HCT116 (cell line): ENCODE results near the gene UBASH3B. TPM values are rescaled to one million over a fixed set of nuclear protein-coding genes. Genes with fewer than 3 reads are reported as not detected.

Source experiments
- ATAC-seq: fragments of 200-7000 bp; cut with Tn5 transposase; 2 replicates; pipeline ENCODE4 v1.9.1; 2020; ENCODE audit warnings: mild to moderate bottlenecking, moderate library complexity
- BruUV-seq: library from RNA; stranded (reverse); fragments of 400-500 nt; replicated peaks from 2 replicates; lab custom pipeline; 2021; lab: Mats Ljungman, UMichigan
- CTCF ChIA-PET: fragments of 300-600 bp; sonication (Branson Sonifier 250); formaldehyde crosslinking; loops from one replicate; lab custom pipeline; 2021; ENCODE audit warnings: antibody characterized with exemption; lab: Charles Lee
- POLR2A ChIA-PET: fragments of 300-600, 350-600 bp; sonication (Branson Sonifier 250); formaldehyde crosslinking; loops from one replicate; lab custom pipeline; 2021; ENCODE audit warnings: antibody characterized with exemption; lab: Charles Lee
- RAD21 ChIA-PET, 2 experiments: fragments of 300-600 bp; sonication (Branson Sonifier 250); formaldehyde crosslinking; loops; one replicate each; lab custom pipeline; 2023; ENCODE audit warnings: low total read pairs in 2 of 2; ENCODE audit not compliant: uncharacterized antibody in 2 of 2, unreplicated experiment in 2 of 2, low non-redundant PET in 1 of 2; lab: Charles Lee
- DNase-seq: peaks from one replicate; pipeline ENCODE4 v3.0.0-alpha.2; 2010; ENCODE audit warnings: low read depth, low spot score
- H2AFZ ChIP-seq: fragments of 200-600 bp; shearing (Covaris generic), sonication (generic); 2 replicates; pipeline ENCODE4 v1.6.1; 2017; ENCODE audit warnings: low read depth, mixed run types, mixed read lengths, antibody characterized with exemption, low read length; ENCODE audit not compliant: poor library complexity, severe bottlenecking
- H3K27ac ChIP-seq: 2 replicates; pipeline ENCODE4 v1.5.1; 2012; ENCODE audit warnings: low read depth, low read length
- H3K27me3 ChIP-seq: fragments of 200-600 bp; sonication (generic); 2 replicates; pipeline ENCODE4 v1.6.1; 2016; ENCODE audit warnings: mixed run types, low read length, mixed read lengths; ENCODE audit not compliant: insufficient read depth
- H3K36me3 ChIP-seq, 2 experiments: fragments of 200-500 bp in 1 of 2; fragments of 200-600 bp in 1 of 2; sonication (Bioruptor generic) in 1 of 2; sonication (generic) in 1 of 2; 2 replicates each; pipeline versions ENCODE4 v1.5.1 to v1.6.1; 2014 to 2016; ENCODE audit warnings: low read length in 2 of 2, inconsistent platforms in 1 of 2, mixed read lengths in 1 of 2, mixed run types in 1 of 2; ENCODE audit not compliant: insufficient read depth in 2 of 2, control insufficient read depth in 1 of 2
- H3K4me1 ChIP-seq, 2 experiments: fragments of 200-600 bp in 1 of 2; sonication (generic) in 1 of 2; 2 replicates each; pipeline versions ENCODE4 v1.5.1 to v1.6.1; 2012 to 2017; ENCODE audit warnings: low read length in 2 of 2, inconsistent platforms in 1 of 2, mild to moderate bottlenecking in 1 of 2, mixed read lengths in 1 of 2, mixed run types in 1 of 2, moderate library complexity in 1 of 2; ENCODE audit not compliant: insufficient read depth in 2 of 2, control insufficient read depth in 1 of 2
- H3K4me2 ChIP-seq: fragments of 200-600 bp; sonication (generic); 2 replicates; pipeline ENCODE4 v1.6.1; 2017; ENCODE audit warnings: mixed run types, low read length, mixed read lengths
- H3K4me3 ChIP-seq, 2 experiments: fragments of 200-600 bp in 1 of 2; sonication (generic) in 1 of 2; replicated peaks in 1 of 2; 2 replicates each; pipeline ENCODE4 v1.5.1; 2011 to 2016; ENCODE audit warnings: low read length in 2 of 2, control low read depth in 1 of 2, low read depth in 1 of 2, mild to moderate bottlenecking in 1 of 2, mixed read lengths in 1 of 2, mixed run types in 1 of 2
- H3K79me2 ChIP-seq: fragments of 200-600 bp; sonication (generic); 2 replicates; pipeline ENCODE4 v1.6.1; 2017; ENCODE audit warnings: mild to moderate bottlenecking, mixed run types, low read length, moderate library complexity, mixed read lengths; ENCODE audit not compliant: insufficient read depth
- H3K9ac ChIP-seq: fragments of 200-600 bp; sonication (generic); 2 replicates; pipeline ENCODE4 v1.6.1; 2016; ENCODE audit warnings: low read length, mixed read lengths
- H3K9me2 ChIP-seq: fragments of 200-600 bp; sonication (generic), shearing (Covaris generic); 2 replicates; pipeline ENCODE4 v1.6.1; 2017; ENCODE audit warnings: mixed run types, mild to moderate bottlenecking, moderate library complexity; ENCODE audit not compliant: insufficient read depth
- H3K9me3 ChIP-seq, 2 experiments: fragments of 200-500 bp in 1 of 2; fragments of 200-600 bp in 1 of 2; sonication (Bioruptor generic) in 1 of 2; sonication (generic) in 1 of 2; 2 replicates each; pipeline ENCODE4 v1.6.1; 2014 to 2017; ENCODE audit warnings: low read length in 2 of 2, mixed read lengths in 2 of 2, inconsistent platforms in 1 of 2, low read depth in 1 of 2, mild to moderate bottlenecking in 1 of 2, mixed run types in 1 of 2, moderate library complexity in 1 of 2; ENCODE audit not compliant: control insufficient read depth in 1 of 2, insufficient read depth in 1 of 2
- H4K20me1 ChIP-seq: fragments of 200-600 bp; sonication (generic), shearing (Covaris generic); 2 replicates; pipeline ENCODE4 v1.6.1; 2017; ENCODE audit warnings: mixed run types, mild to moderate bottlenecking, moderate library complexity; ENCODE audit not compliant: insufficient read depth
- RAD21 ChIP-seq: IDR thresholded peaks from 2 replicates; pipeline ENCODE4 v1.6.1; 2012; ENCODE audit warnings: low read depth, mild to moderate bottlenecking
- SP1 ChIP-seq: IDR thresholded peaks from 2 replicates; pipeline ENCODE4 v1.6.1; 2012; ENCODE audit warnings: low read depth
- ZNF274 ChIP-seq: fragments of 200-500 bp; sonication (Bioruptor generic); IDR thresholded peaks from 2 replicates; pipeline ENCODE4 v1.6.1; 2014; ENCODE audit warnings: mild to moderate bottlenecking, low read depth, low read length, inconsistent platforms
- intact Hi-C: fragments of 100-400 bp; cut with micrococcal nuclease; formaldehyde crosslinking; loops from 2 replicates; pipeline ENCODE4 v1.10.0; 2022
- total RNA-seq: library from RNA; stranded (reverse); gene quantifications from one replicate; pipeline ENCODE4 v1.2.1, GENCODE V29; 2021; ENCODE audit not compliant: unreplicated experiment
- TF ChIP-seq, protein P1 (sequence below), 3 experiments: fragments of 200-600 bp in 1 of 3; sonication (generic) in 1 of 3; IDR thresholded peaks in 2 of 3; conservative IDR thresholded peaks in 1 of 3; 2 replicates each; pipeline ENCODE4 v1.5.1; 2012 to 2017; ENCODE audit warnings: low read depth in 2 of 3, low read length in 2 of 3, antibody characterized with exemption in 1 of 3, borderline replicate concordance in 1 of 3, control low read depth in 1 of 3, mild to moderate bottlenecking in 1 of 3, mixed read lengths in 1 of 3, mixed run types in 1 of 3, moderate library complexity in 1 of 3; ENCODE audit not compliant: insufficient read depth in 1 of 3

The UBASH3B gene
- total RNA-seq, 1 experiment from 2014 or later, result 40.3 TPM

DNA sequence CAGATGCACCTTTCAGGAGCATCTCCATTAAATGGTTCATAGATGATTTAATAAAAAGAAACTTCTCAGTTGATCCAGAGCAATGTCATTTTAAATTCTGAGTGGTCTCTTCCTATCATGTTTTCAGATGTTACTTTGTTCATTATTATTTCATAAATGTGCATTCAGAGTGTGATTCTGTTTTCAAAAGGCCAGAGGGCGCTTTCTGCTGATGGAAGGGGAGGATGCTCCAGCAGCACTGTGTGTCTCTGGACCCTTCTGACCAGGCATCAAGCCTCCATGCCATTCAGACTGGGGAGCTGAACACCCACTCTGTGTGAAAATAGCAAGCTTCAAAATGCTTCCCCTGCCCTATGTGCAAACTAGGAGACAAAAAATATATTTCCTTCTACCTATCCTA is 158.9 kb downstream of the UBASH3B start:
- Histone ChIP-seq H2AFZ (no peak overlapping the region), H3K27ac (no peak overlapping the region), H3K79me2 (no peaks in the 10 kb centered on the region), H3K4me3 (no peak overlapping the region), H3K36me3 (no peaks in the 10 kb centered on the region), H3K9ac (no peak overlapping the region), H3K4me1 (peaks cover 17 to 18% of the 10 kb centered on the region in 2 experiments), H3K9me2 (no peaks in the 10 kb centered on the region), H3K27me3 (no peaks in the 10 kb centered on the region), H3K4me2 (no peak overlapping the region), H4K20me1 (no peaks in the 10 kb centered on the region), H3K9me3 (no peaks in the 10 kb centered on the region)
- DNase-seq, result no peak
- CTCF ChIA-PET, result interaction anchor here (1.0 to 2.6 kb wide), 6 partner anchors 18 to 240 kb away, joined by 3 to 18 read pairs (median 5); no protein-coding TSS in a partner anchor
- ATAC-seq, result peak; percentile 67
- no TSS peak for BruUV-seq
- TF ChIP-seq RAD21 (peak; percentile 71), ZNF274 (no peak)
- TF ChIP-seq, protein P1, sequence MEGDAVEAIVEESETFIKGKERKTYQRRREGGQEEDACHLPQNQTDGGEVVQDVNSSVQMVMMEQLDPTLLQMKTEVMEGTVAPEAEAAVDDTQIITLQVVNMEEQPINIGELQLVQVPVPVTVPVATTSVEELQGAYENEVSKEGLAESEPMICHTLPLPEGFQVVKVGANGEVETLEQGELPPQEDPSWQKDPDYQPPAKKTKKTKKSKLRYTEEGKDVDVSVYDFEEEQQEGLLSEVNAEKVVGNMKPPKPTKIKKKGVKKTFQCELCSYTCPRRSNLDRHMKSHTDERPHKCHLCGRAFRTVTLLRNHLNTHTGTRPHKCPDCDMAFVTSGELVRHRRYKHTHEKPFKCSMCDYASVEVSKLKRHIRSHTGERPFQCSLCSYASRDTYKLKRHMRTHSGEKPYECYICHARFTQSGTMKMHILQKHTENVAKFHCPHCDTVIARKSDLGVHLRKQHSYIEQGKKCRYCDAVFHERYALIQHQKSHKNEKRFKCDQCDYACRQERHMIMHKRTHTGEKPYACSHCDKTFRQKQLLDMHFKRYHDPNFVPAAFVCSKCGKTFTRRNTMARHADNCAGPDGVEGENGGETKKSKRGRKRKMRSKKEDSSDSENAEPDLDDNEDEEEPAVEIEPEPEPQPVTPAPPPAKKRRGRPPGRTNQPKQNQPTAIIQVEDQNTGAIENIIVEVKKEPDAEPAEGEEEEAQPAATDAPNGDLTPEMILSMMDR (IDR thresholded peaks at IDR 0.05 in 2 of 3, conservative IDR thresholded peaks at IDR 0.05 in 1 of 3; ENCODE audit: borderline replicate concordance in 1 of 3, insufficient read depth in 1 of 3, low read depth in 2 of 3, low read length in 2 of 3), result peak; percentile 43 to 55 (median 55); a peak in 5 of 6 replicates
- POLR2A ChIA-PET, result no interaction called here
- RAD21 ChIA-PET, result no interaction called here
- intact Hi-C loops, result no loop called here

DNA sequence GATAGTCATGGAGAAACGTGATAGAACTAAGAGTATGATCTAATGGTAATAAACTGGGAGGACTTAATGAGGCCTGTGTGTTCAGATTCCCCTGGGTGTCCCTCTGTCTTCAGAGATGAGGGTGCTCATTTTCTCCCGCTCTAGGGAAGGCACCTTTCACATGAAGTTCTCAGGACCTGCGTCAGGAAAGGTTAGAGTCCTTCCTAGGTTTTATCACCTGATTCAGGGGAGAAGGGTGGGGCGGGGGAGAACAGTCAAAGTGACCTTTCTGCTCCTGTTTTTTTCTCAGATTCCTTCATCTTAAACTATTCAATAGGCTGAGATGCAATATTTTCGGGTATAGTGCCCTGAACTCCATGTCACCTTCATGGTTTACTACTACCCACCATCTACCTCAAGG is 160.4 kb downstream of the UBASH3B start:
- H3K4me3 ChIP-seq, result no peak overlapping the region
- no peaks in the 10 kb centered on the region for H4K20me1 ChIP-seq
- CTCF ChIA-PET, result interaction anchor here (1.0 to 2.6 kb wide), 5 partner anchors 29 to 207 kb away, joined by 3 to 18 read pairs (median 4); no protein-coding TSS in a partner anchor
- TF ChIP-seq SP1, result no peak
- TF ChIP-seq, all 23 proteins: peak for 0
- Histone ChIP-seq H3K27ac (no peak overlapping the region), H3K9me2 (no peaks in the 10 kb centered on the region), H3K4me2 (no peak overlapping the region), H3K9me3 (no peaks in the 10 kb centered on the region), H3K36me3 (no peaks in the 10 kb centered on the region), H2AFZ (no peak overlapping the region), H3K27me3 (no peaks in the 10 kb centered on the region), H3K79me2 (no peaks in the 10 kb centered on the region), H3K4me1 (peaks cover 17 to 18% of the 10 kb centered on the region in 2 experiments), H3K9ac (no peak overlapping the region)
- no peak for ATAC-seq
- ChIA-PET RAD21 (no interaction called here), POLR2A (no interaction called here)
- DNase-seq, result no peak
- intact Hi-C loops, result no loop called here
- BruUV-seq, result no TSS peak
